Epithelial cell of esophagus (primary cell): ENCODE data around the gene BRPF1.

Experiments used
- DNase-seq: peaks from one replicate; pipeline ENCODE4 v3.0.0; 2010; ENCODE audit warnings: low read depth
- H3K4me3 ChIP-seq: 2 replicates; pipeline ENCODE4 v1.5.1; 2011; ENCODE audit warnings: mild to moderate bottlenecking, low read length, control low read depth
- TF ChIP-seq, protein P1 (sequence below): IDR thresholded peaks from 2 replicates; pipeline ENCODE4 v1.5.1; 2011; ENCODE audit warnings: low read depth, mild to moderate bottlenecking, low read length, control low read depth, inconsistent platforms; ENCODE audit not compliant: insufficient read depth; ENCODE audit errors: missing control alignments

BRPF1 gene

DNA sequence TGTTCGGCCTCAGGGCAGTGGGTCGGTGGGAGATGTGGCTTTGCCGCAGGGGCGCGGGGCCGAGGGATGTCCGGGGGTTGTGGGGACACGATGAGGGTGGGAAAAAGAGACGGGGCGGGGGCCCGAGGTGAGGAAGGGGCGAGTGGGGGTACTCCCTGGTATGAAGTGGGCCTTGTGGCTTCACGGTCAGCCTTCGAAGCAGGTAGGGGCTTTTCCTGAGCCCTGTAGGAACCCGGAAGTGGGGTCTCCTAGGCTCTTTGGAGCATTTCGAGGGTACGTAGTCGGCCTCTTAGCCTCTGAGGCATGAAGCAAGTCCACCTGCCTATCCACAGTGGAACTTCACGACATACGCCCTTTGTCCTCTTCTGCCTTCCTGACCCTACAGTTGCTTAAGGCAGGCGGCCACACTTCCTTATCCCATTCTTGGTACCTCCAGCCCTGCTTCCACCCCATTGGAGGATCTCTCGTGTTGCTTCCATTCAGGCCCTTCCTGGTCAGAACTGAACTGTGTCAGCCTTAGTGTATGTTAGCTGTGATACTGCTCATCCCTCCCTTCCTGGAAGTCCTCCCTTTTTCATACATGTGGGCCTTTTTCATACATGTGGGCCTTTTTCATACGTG, 61.7 kb downstream of the BRPF1 start:
- TF ChIP-seq, protein P1, sequence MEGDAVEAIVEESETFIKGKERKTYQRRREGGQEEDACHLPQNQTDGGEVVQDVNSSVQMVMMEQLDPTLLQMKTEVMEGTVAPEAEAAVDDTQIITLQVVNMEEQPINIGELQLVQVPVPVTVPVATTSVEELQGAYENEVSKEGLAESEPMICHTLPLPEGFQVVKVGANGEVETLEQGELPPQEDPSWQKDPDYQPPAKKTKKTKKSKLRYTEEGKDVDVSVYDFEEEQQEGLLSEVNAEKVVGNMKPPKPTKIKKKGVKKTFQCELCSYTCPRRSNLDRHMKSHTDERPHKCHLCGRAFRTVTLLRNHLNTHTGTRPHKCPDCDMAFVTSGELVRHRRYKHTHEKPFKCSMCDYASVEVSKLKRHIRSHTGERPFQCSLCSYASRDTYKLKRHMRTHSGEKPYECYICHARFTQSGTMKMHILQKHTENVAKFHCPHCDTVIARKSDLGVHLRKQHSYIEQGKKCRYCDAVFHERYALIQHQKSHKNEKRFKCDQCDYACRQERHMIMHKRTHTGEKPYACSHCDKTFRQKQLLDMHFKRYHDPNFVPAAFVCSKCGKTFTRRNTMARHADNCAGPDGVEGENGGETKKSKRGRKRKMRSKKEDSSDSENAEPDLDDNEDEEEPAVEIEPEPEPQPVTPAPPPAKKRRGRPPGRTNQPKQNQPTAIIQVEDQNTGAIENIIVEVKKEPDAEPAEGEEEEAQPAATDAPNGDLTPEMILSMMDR: no peak
- peak overlapping the region; percentile 59 for H3K4me3 ChIP-seq
- DNase-seq: peak; percentile 54

- TF ChIP-seq, protein P1: no peak
- no peak for DNase-seq
- no peak overlapping the region for H3K4me3 ChIP-seq
Measured at GRCh38 chr3:9794400-9794799, 62.9 kb downstream of the BRPF1 start.

DNA sequence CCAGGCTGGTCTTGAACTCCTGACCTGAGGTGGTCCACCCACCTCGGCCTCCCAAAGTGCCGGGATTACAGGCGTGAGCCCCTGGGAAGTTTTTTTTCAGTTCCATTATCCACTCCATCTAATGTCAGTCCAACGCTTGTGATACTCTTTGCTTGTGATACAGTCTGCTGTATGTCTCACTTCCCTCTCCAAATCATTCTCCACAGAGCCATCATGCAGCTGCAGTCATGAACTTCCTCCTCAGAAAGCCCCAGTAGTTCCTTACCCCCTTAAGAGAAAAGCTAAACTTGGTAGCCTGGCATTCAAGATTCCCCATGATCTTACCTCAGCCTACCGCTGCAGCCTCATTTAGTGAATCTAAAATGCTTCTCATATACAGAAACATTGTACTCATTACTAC, 63.7 kb downstream of the BRPF1 start:
- TF ChIP-seq, protein P1: no peak
- no peak for DNase-seq
- H3K4me3 ChIP-seq: no peak overlapping the region

- TF ChIP-seq, protein P1: no peak
- H3K4me3 ChIP-seq: no peak overlapping the region
- no peak for DNase-seq
Measured at GRCh38 chr3:9797196-9797945, 65.8 kb downstream of the BRPF1 start.
